HG03575 (cell line): ENCODE data around the gene ERAP2.
"Not testable (repeated sequence)": the region's sequence is repeated elsewhere in the genome, so short reads cannot be mapped to it uniquely, and the experiment has no call there.

Experiments
- ATAC-seq: cut with Tn5 transposase; IDR thresholded peaks from one replicate; pipeline ENCODE4 v1.9.1; 2021; ENCODE audit not compliant: unreplicated experiment, insufficient number of reproducible peaks, low FRiP score; ENCODE audit errors: extremely low read depth

Gene ERAP2

GRCh38 chr5:96924016-96924443 lies 47.7 kb downstream of the ERAP2 start:
- ATAC-seq = no peak

GRCh38 chr5:96926276-96926675 lies 50.0 kb downstream of the ERAP2 start:
- ATAC-seq = no peak

GRCh38 chr5:96927008-96927407 lies 50.7 kb downstream of the ERAP2 start:
- ATAC-seq = no peak

- ATAC-seq = no peak
These were observed 52.8 kb downstream of the ERAP2 start for GRCh38 chr5:96928931-96929708.

- no peak for ATAC-seq
These were observed 53.8 kb downstream of the ERAP2 start for GRCh38 chr5:96930058-96930457.

GRCh38 chr5:96930589-96930988 lies 54.3 kb downstream of the ERAP2 start:
- no peak for ATAC-seq

GRCh38 chr5:96931037-96931436 lies 54.7 kb downstream of the ERAP2 start:
- ATAC-seq = not testable (repeated sequence)

- no peak for ATAC-seq
These were observed 55.3 kb downstream of the ERAP2 start for GRCh38 chr5:96931605-96932004.

- ATAC-seq = no peak
These were observed 55.7 kb downstream of the ERAP2 start for GRCh38 chr5:96932026-96932425.

- ATAC-seq = no peak
These were observed 57.7 kb downstream of the ERAP2 start for GRCh38 chr5:96933764-96934707.

GRCh38 chr5:96934708-96935558 lies 58.6 kb downstream of the ERAP2 start:
- peak; percentile 33 for ATAC-seq

GRCh38 chr5:96935559-96936430 lies 59.5 kb downstream of the ERAP2 start, which contains the start of gene LNPEP:
LNPEP (plus strand) TSS chr5:96936080; CDS start chr5:96936156, 76 bp downstream.
- peak; percentile 21 for ATAC-seq

GRCh38 chr5:96936431-96937320 lies 60.4 kb downstream of the ERAP2 start:
- no peak for ATAC-seq

GRCh38 chr5:96940586-96940985 lies 64.3 kb downstream of the ERAP2 start:
- no peak for ATAC-seq

- no peak for ATAC-seq
These were observed 64.8 kb downstream of the ERAP2 start for GRCh38 chr5:96941140-96941539.

GRCh38 chr5:96942078-96942477 lies 65.8 kb downstream of the ERAP2 start:
- ATAC-seq = no peak

- ATAC-seq = no peak
These were observed 66.6 kb downstream of the ERAP2 start for GRCh38 chr5:96942911-96943310.
